Left ventricle myocardium inferior (tissue), 1 donor: Measurements from ENCODE around the gene KIF15. TPM values are rescaled to one million over a fixed set of nuclear protein-coding genes. Genes with fewer than 3 reads are reported as not detected.

Source experiments
- DNase-seq: peaks from one replicate; pipeline ENCODE4 v3.0.0-alpha.2; 2020
- H3K27ac ChIP-seq: fragments of 200-600 bp; replicated peaks from 2 replicates; pipeline ENCODE4 v1.8.0; 2021
- H3K27me3 ChIP-seq: fragments of 200-600 bp; 2 replicates; pipeline ENCODE4 v1.8.0; 2021; ENCODE audit warnings: low read depth
- H3K36me3 ChIP-seq: fragments of 200-600 bp; 2 replicates; pipeline ENCODE4 v1.8.0; 2021
- H3K4me1 ChIP-seq: fragments of 200-600 bp; 2 replicates; pipeline ENCODE4 v1.8.0; 2021
- H3K4me3 ChIP-seq: fragments of 200-600 bp; 2 replicates; pipeline ENCODE4 v1.8.0; 2021; ENCODE audit warnings: mild to moderate bottlenecking, moderate library complexity
- H3K9me3 ChIP-seq: fragments of 200-600 bp; replicated peaks from 2 replicates; pipeline ENCODE4 v1.8.0; 2021
- intact Hi-C: fragments of 100-400 bp; cut with micrococcal nuclease; formaldehyde crosslinking; loops from one replicate; pipeline ENCODE4 v1.11.0; 2022
- total RNA-seq: library from RNA; stranded (reverse); fragmentation: NEBNext Ultra II Directional; extraction: Animal tissue kit (Norgen Biotek cat#: 25700); gene quantifications from one replicate; pipeline ENCODE4 v1.2.1, GENCODE V29; 2021
- TF ChIP-seq, protein P1 (sequence below): fragments of 200-600 bp; IDR thresholded peaks from 2 replicates; pipeline ENCODE4 v1.8.0; 2021; ENCODE audit warnings: antibody characterized with exemption, mild to moderate bottlenecking, borderline replicate concordance
- donor health status: DM: no; HTN: yes; CAD: no; lungs with severe emphysema.

Gene KIF15
- total RNA-seq, 1 donor from 2014 or later: 0.85 TPM

GRCh38 chr3:44870375-44871061, 108.9 kb downstream of the KIF15 start:
- H3K9me3 ChIP-seq: no peaks in the 10 kb centered on the region
- H3K27ac ChIP-seq: no peak overlapping the region
- TF ChIP-seq, protein P1, sequence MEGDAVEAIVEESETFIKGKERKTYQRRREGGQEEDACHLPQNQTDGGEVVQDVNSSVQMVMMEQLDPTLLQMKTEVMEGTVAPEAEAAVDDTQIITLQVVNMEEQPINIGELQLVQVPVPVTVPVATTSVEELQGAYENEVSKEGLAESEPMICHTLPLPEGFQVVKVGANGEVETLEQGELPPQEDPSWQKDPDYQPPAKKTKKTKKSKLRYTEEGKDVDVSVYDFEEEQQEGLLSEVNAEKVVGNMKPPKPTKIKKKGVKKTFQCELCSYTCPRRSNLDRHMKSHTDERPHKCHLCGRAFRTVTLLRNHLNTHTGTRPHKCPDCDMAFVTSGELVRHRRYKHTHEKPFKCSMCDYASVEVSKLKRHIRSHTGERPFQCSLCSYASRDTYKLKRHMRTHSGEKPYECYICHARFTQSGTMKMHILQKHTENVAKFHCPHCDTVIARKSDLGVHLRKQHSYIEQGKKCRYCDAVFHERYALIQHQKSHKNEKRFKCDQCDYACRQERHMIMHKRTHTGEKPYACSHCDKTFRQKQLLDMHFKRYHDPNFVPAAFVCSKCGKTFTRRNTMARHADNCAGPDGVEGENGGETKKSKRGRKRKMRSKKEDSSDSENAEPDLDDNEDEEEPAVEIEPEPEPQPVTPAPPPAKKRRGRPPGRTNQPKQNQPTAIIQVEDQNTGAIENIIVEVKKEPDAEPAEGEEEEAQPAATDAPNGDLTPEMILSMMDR: no peak
- no peaks in the 10 kb centered on the region for H3K4me1 ChIP-seq
- peaks cover 2% of the 10 kb centered on the region for H3K27me3 ChIP-seq
- no peak overlapping the region for H3K4me3 ChIP-seq
- no peak for DNase-seq
- intact Hi-C loops: no loop called here
- H3K36me3 ChIP-seq: no peaks in the 10 kb centered on the region

DNA sequence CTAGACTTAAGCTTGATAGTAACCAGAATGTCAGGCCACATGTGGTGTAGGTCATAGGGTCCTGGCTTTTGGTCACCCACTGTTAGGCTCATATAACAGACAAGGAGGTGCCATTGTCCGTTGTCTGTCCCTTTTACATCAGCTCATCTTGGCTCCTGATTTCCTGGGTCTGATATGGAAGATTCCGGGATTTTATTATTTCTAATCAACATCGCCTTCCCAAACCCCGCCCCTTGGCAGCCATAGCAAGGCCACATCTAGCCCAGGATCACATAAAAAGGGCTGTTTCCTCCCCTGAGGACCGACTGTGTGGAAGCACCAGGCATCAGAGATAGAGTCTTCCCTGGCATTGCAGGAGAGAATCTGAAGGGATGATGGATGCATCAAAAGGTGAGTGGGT, 112.7 kb downstream of the KIF15 start, which contains the start of gene TGM4:
TSS of gene TGM4 (plus strand) at position 301 of the 400 bp plus-strand sequence. CDS start at position 372, 71 bp downstream.
- H3K4me1 ChIP-seq: no peaks in the 10 kb centered on the region
- no peaks in the 10 kb centered on the region for H3K36me3 ChIP-seq
- H3K4me3 ChIP-seq: no peak within 1 kb of the TSS
- intact Hi-C loops: no loop called here
- DNase-seq: no peak
- no peak within 1 kb of the TSS for H3K27ac ChIP-seq
- peaks cover 9% of the 10 kb centered on the region for H3K27me3 ChIP-seq
- TF ChIP-seq, protein P1: no peak
- H3K9me3 ChIP-seq: no peaks in the 10 kb centered on the region

DNA sequence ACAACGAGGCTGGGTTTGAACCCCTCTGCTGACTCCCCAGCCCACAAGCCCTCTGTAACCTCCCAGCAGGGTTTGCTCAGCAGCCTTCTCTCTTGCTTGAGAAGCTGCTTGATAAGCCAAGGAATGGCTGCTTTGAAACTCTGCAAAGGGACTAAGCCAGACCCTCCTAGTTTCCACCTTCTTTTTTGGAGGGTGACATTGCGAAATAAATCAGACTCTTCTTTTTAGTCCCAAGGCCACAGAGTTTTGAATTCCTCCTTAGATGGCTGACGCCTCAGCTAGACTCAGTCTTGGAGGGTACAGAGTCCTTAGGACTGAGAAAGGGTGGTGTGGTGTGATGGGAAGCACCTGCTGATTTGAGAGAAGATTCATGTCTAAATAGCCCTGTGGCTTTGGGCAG, 114.0 kb downstream of the KIF15 start:
- no peak for DNase-seq
- H3K4me3 ChIP-seq: no peak overlapping the region
- H3K9me3 ChIP-seq: no peaks in the 10 kb centered on the region
- no peaks in the 10 kb centered on the region for H3K36me3 ChIP-seq
- no peaks in the 10 kb centered on the region for H3K4me1 ChIP-seq
- peaks cover 9% of the 10 kb centered on the region for H3K27me3 ChIP-seq
- intact Hi-C loops: no loop called here
- no peak overlapping the region for H3K27ac ChIP-seq
- TF ChIP-seq, protein P1: no peak

DNA sequence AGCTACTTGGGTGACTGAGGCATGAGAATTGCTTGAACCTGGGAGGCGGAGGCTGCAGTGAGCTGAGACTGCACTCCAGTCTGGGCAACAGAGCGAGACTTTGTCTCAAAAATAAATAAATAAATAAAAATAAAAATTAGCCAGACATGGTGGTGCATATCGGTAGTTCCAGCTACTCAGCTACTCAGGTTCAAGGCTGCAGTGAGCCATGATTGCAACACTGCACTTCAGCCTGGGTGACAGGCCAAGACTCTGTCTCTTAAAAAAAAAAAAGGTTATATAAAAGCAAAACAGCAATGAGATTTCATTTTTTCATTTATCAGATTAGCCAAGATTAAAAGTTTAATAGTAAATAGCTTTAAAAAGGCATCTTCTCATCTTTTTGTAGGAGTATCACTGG, 115.7 kb downstream of the KIF15 start:
- TF ChIP-seq, protein P1: no peak

DNA sequence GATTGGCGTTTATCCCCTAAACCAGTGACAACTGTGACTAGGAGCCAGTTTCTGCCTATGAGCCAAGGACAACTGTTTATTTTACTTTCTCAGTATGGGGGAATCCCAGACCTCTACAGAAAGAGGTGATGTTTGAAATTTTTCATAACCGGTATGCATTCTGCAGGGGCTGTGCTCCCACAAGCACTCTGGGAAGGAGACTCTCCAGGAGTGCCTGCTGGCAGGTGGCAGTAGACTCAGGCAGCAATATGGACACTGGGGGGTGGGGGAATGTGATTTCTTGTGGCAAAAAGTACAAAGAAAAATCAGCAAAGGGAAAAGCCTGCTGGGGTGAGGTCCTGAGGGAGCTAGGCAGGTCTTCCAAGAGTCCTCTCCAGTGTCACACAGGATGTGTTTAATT, 118.7 kb downstream of the KIF15 start:
- no peaks in the 10 kb centered on the region for H3K9me3 ChIP-seq
- intact Hi-C loops: no loop called here
- no peaks in the 10 kb centered on the region for H3K36me3 ChIP-seq
- no peak overlapping the region for H3K27ac ChIP-seq
- peaks cover 33% of the 10 kb centered on the region for H3K27me3 ChIP-seq
- TF ChIP-seq, protein P1: no peak
- DNase-seq: no peak
- H3K4me3 ChIP-seq: no peak overlapping the region
- H3K4me1 ChIP-seq: no peaks in the 10 kb centered on the region

More for the DNA sequence above, 115.7 kb downstream of the KIF15 start:
- intact Hi-C loops: no loop called here
- Histone ChIP-seq H3K4me3 (no peak overlapping the region), H3K9me3 (no peaks in the 10 kb centered on the region), H3K27ac (no peak overlapping the region), H3K36me3 (no peaks in the 10 kb centered on the region), H3K4me1 (no peaks in the 10 kb centered on the region), H3K27me3 (peaks cover 9% of the 10 kb centered on the region)
- DNase-seq: no peak
